PC-9 (cell line): ENCODE results near the gene OR51T1. TPM values are rescaled to one million over a fixed set of nuclear protein-coding genes. Genes with fewer than 3 reads are reported as not detected.

Source experiments
- BruUV-seq: library from RNA; stranded (reverse); fragments of 400-500 nt; replicated peaks from 2 replicates; lab custom pipeline; 2021; lab: Mats Ljungman, UMichigan
- CTCF ChIA-PET: fragments of 300-600 bp; sonication (Branson Sonifier 250); formaldehyde crosslinking; loops from one replicate; lab custom pipeline; 2022; ENCODE audit warnings: antibody characterized with exemption; lab: Charles Lee
- POLR2A ChIA-PET: fragments of 300-600 bp; sonication (Branson Sonifier 250); formaldehyde crosslinking; loops from one replicate; lab custom pipeline; 2022; ENCODE audit warnings: antibody characterized with exemption; ENCODE audit not compliant: unreplicated experiment; lab: Charles Lee
- DNase-seq, 2 experiments: peaks; one replicate each; pipeline versions ENCODE4 v3.0.0 to v3.0.0-alpha.2; 2015 to 2022; ENCODE audit warnings: mixed read lengths in 1 of 2
- H2AFZ ChIP-seq: fragments of 200-600 bp; sonication (generic); 2 replicates; pipeline ENCODE4 v1.8.1; 2017; ENCODE audit warnings: antibody characterized with exemption
- H3F3A ChIP-seq: fragments of 200-600 bp; sonication (generic); 2 replicates; pipeline ENCODE4 v1.8.1; 2017; ENCODE audit warnings: antibody characterized with exemption, mild to moderate bottlenecking, low read depth; ENCODE audit not compliant: insufficient read depth
- H3K27ac ChIP-seq: fragments of 200-600 bp; sonication (generic); 2 replicates; pipeline ENCODE4 v1.6.1; 2016; ENCODE audit warnings: mixed run types
- H3K27me3 ChIP-seq: fragments of 200-600 bp; sonication (generic); 2 replicates; pipeline ENCODE4 v1.6.1; 2016; ENCODE audit warnings: low read depth, mixed run types; ENCODE audit not compliant: insufficient read depth
- H3K36me3 ChIP-seq: fragments of 200-600 bp; sonication (generic); 2 replicates; pipeline ENCODE4 v1.6.1; 2016; ENCODE audit warnings: low read depth, mixed run types
- H3K4me1 ChIP-seq: fragments of 200-600 bp; sonication (generic); replicated peaks from 2 replicates; pipeline ENCODE4 v1.6.1; 2016; ENCODE audit warnings: mixed run types; ENCODE audit not compliant: insufficient read depth
- H3K4me2 ChIP-seq: fragments of 200-600 bp; sonication (generic); 2 replicates; pipeline ENCODE4 v1.6.1; 2017; ENCODE audit warnings: mixed run types
- H3K4me3 ChIP-seq: fragments of 200-600 bp; sonication (generic); 2 replicates; pipeline ENCODE4 v1.6.1; 2016; ENCODE audit warnings: mixed run types
- H3K79me2 ChIP-seq: fragments of 200-600 bp; sonication (generic); 2 replicates; pipeline ENCODE4 v1.6.1; 2017; ENCODE audit warnings: low read depth, mixed run types
- H3K9me2 ChIP-seq: fragments of 200-600 bp; sonication (generic); 2 replicates; pipeline ENCODE4 v1.8.1; 2017; ENCODE audit warnings: mild to moderate bottlenecking; ENCODE audit not compliant: insufficient read depth
- H3K9me3 ChIP-seq: fragments of 200-600 bp; sonication (generic); 2 replicates; pipeline ENCODE4 v1.8.1; 2016; ENCODE audit warnings: low read depth; ENCODE audit not compliant: insufficient read depth
- H4K20me1 ChIP-seq: fragments of 200-600 bp; sonication (generic); 2 replicates; pipeline ENCODE4 v1.8.1; 2017; ENCODE audit not compliant: insufficient read depth
- EZH2 ChIP-seq: fragments of 200-600 bp; sonication (generic); IDR thresholded peaks from 2 replicates; pipeline ENCODE4 v1.8.0; 2017; ENCODE audit warnings: antibody characterized with exemption, low read depth
- intact Hi-C: fragments of 100-400 bp; cut with micrococcal nuclease; formaldehyde crosslinking; loops from one replicate; pipeline ENCODE4 v1.10.0; 2022; ENCODE audit not compliant: unreplicated experiment
- total RNA-seq: library from RNA; stranded (reverse); gene quantifications from 2 replicates; pipeline ENCODE4 v1.2.3, GENCODE V29; 2021
- TF ChIP-seq, protein P1 (sequence below): fragments of 200-600 bp; sonication (generic); conservative IDR thresholded peaks from 2 replicates; pipeline ENCODE4 v1.6.1; 2017; ENCODE audit warnings: mixed run types, antibody characterized with exemption, mild to moderate bottlenecking, moderate library complexity

Gene OR51T1
- total RNA-seq, 1 experiment from 2014 or later = not detected

GRCh38 chr11:4884361-4884760 lies 2.7 kb downstream of the OR51T1 start:
- H3K4me1 ChIP-seq = no peaks in the 10 kb centered on the region
- H3K36me3 ChIP-seq = no peaks in the 10 kb centered on the region
- ChIA-PET CTCF (no interaction called here), POLR2A (no interaction called here)
- intact Hi-C loops = no loop called here
- BruUV-seq = no TSS peak
- no peak overlapping the region for H3K4me2 ChIP-seq
- no peak overlapping the region for H2AFZ ChIP-seq
- H3K27ac ChIP-seq = no peak overlapping the region
- no peak for DNase-seq
- H3K9me3 ChIP-seq = no peaks in the 10 kb centered on the region
- no peaks in the 10 kb centered on the region for H4K20me1 ChIP-seq
- no peaks in the 10 kb centered on the region for H3K9me2 ChIP-seq
- no peaks in the 10 kb centered on the region for H3K79me2 ChIP-seq
- no peak for TF ChIP-seq EZH2
- TF ChIP-seq, protein P1, sequence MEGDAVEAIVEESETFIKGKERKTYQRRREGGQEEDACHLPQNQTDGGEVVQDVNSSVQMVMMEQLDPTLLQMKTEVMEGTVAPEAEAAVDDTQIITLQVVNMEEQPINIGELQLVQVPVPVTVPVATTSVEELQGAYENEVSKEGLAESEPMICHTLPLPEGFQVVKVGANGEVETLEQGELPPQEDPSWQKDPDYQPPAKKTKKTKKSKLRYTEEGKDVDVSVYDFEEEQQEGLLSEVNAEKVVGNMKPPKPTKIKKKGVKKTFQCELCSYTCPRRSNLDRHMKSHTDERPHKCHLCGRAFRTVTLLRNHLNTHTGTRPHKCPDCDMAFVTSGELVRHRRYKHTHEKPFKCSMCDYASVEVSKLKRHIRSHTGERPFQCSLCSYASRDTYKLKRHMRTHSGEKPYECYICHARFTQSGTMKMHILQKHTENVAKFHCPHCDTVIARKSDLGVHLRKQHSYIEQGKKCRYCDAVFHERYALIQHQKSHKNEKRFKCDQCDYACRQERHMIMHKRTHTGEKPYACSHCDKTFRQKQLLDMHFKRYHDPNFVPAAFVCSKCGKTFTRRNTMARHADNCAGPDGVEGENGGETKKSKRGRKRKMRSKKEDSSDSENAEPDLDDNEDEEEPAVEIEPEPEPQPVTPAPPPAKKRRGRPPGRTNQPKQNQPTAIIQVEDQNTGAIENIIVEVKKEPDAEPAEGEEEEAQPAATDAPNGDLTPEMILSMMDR = no peak
- H3K4me3 ChIP-seq = no peak overlapping the region
- no peaks in the 10 kb centered on the region for H3K27me3 ChIP-seq
- H3F3A ChIP-seq = no peaks in the 10 kb centered on the region

DNA sequence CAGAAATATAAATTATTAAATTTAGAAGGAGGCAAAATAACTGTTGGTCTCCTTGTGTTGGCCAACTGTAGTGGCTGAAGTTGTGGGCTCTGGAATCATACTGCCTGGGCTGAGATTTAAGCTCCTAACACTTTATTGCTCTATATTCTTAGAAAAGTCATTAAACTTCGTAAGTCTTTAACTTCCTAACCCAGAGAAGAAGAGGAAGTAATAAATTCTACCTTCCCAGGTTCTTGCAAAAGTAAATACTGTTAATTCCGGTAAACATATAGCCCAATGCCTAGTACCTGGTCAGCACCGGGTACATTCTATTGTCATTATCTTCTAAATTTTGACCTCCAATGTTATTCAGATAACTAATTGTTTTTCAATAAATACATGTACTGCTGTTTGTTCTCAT lies 4.5 kb downstream of the OR51T1 start:
- no peak for TF ChIP-seq EZH2
- TF ChIP-seq, protein P1 = no peak
- no peaks in the 10 kb centered on the region for H3K27me3 ChIP-seq
- H3F3A ChIP-seq = no peaks in the 10 kb centered on the region
- no peak overlapping the region for H3K27ac ChIP-seq
- no peaks in the 10 kb centered on the region for H3K36me3 ChIP-seq
- ChIA-PET CTCF (no interaction called here), POLR2A (no interaction called here)
- no peaks in the 10 kb centered on the region for H3K9me3 ChIP-seq
- no peak overlapping the region for H3K4me3 ChIP-seq
- no peak for DNase-seq
- H2AFZ ChIP-seq = no peak overlapping the region
- H3K79me2 ChIP-seq = no peaks in the 10 kb centered on the region
- H3K9me2 ChIP-seq = no peaks in the 10 kb centered on the region
- H3K4me2 ChIP-seq = no peak overlapping the region
- intact Hi-C loops = no loop called here
- H3K4me1 ChIP-seq = no peaks in the 10 kb centered on the region
- no peaks in the 10 kb centered on the region for H4K20me1 ChIP-seq
- no TSS peak for BruUV-seq

DNA sequence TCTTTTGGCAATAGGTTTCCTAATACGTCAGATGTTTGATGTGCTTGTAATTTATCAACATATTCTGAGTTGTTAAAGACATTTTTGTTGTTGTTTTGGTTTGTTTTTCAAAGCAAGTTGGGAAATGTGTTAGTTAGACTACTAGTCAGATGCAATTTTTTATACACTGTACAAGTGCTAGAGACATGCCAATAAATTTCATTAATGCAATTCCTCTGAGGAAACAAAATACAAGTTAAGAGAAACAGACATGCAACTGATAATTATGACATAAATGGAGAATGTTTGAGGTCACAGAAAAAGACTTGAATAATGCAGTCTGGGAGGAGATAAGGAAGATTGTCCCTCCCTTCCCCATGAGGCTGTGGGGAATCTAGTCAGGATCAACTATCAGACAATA lies 5.9 kb downstream of the OR51T1 start:
- Histone ChIP-seq H3F3A (no peaks in the 10 kb centered on the region), H3K4me2 (no peak overlapping the region), H3K9me3 (no peaks in the 10 kb centered on the region), H3K79me2 (no peaks in the 10 kb centered on the region), H3K4me1 (no peaks in the 10 kb centered on the region), H3K4me3 (no peak overlapping the region), H3K36me3 (no peaks in the 10 kb centered on the region), H3K27ac (no peak overlapping the region), H4K20me1 (no peaks in the 10 kb centered on the region), H3K27me3 (no peaks in the 10 kb centered on the region), H2AFZ (no peak overlapping the region), H3K9me2 (no peaks in the 10 kb centered on the region)
- ChIA-PET CTCF (no interaction called here), POLR2A (no interaction called here)
- DNase-seq = no peak
- TF ChIP-seq, protein P1 = no peak
- TF ChIP-seq EZH2 = no peak
- no TSS peak for BruUV-seq
- intact Hi-C loops = no loop called here
